ENCODE measurements around the gene NACC2.

The NACC2 gene

DNA sequence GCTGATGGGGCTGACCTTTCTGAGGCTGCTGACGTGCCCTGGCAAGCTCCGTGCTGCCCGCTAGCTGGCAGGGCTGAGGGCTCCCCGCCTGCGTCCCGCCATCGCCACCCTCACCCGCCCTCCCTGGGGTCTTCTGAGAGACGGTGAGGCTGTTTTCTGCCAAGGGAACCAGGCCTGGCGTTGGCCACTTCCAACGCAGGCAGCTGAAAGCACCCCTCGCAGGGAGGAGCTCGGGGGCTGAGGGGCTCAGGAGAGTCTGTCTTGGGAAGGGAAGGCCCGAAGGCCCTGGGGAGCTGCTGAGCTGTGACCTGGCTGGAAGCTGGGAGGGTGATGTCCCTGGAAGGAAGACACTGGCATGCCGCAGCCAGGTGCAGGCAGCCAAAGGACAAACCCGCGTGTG, 33.3 kb upstream of the NACC2 start:
- no peak for DNase-seq (ENCODE audit: low read depth, low spot score)

- DNase-seq (ENCODE audit: low read depth, low spot score) = no peak
These were observed 32.2 kb upstream of the NACC2 start for GRCh38 chr9:136127313-136127712.

GRCh38 chr9:136124976-136125692, 30.0 kb upstream of the NACC2 start:
- no peak for DNase-seq (ENCODE audit: low read depth, low spot score)

DNA sequence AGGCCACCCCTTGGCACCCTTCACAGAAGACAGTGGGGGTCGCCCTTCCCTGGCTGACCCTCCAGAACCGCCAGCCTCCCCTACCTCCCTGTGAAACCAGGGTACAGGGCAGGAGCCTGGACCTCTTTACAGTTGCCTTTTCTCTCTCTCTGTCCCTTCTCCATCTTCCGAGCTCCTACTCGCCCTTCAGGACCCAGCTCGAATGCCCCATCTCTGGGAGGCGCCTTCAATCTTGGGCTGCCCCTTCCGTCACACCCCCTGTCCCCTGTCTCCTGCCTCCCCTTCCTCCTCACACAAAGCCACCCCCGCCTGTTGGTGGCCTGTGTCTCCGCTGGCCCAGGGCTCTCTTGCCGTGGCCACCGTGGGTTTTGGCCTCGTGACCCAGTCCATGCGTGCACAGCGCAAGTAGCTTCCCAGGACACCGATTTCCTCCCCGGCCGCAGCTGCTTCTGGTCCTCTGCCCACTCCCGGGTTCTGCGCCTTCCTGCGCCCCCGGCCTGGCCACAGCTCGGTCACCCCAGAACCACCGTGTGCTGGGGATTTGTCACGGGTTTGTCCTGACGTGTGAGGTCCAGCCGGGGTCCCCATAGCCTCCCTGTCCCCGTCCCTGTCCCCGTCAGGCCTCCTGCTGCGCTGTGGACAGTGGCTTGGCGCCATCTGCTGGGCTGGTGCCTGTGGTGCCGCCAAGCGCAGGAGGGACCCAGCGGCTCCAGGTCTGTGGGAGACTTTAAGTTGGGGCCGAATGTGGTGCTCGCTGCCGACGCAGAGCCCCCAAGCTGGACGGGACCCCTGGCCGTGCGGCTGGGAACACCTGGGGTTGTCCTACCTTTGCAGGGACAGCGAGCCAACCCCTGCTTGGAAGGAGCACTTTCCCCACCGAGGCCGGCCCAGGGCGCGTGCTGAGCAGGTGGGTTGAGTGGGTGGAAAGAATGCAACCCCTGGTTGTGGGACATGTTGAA, 27.6 kb upstream of the NACC2 start:
- DNase-seq (ENCODE audit: low read depth, low spot score) = no peak

DNA sequence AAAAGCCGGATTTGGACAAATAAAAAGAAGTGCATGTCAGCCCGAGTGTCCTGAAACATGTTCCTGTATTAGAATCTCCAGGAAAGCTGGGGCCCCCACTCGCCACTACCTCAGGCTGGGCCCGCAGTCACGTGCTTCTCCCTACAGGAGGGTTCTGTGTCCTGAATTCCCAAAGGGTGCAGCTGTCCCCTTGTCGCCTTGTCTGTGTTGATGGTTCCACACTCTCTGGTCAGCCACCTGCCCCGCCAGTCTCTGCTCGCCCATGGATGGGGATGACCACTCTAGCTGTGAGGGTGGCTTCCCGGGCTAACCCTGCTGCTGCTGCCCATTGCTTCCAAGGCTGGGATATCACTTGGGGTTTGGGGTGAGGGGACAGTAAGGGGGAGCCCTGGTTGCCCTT, 26.7 kb upstream of the NACC2 start:
- DNase-seq (ENCODE audit: low read depth, low spot score) = no peak

DNA sequence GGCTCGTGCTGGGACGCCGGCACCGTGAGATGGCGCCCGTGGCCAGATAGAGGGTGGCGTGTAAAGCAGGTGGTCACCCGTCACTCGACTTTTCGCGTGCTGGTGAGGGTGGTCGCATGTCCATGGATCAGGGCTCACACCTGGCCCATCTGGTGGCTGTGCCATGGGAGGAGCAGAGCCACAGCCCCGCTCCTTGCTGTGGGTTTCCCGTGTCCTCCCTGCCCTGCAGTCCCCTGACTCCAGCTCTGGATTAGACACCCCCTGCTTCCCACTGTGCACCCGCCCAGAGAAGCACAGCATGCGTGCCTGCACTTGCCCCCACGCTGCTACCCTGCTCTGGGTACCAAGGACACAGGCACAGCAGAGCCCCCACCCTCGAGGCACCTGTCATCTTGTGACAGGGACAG, 25.4 kb upstream of the NACC2 start:
- no peak for DNase-seq (ENCODE audit: low read depth, low spot score)

DNA sequence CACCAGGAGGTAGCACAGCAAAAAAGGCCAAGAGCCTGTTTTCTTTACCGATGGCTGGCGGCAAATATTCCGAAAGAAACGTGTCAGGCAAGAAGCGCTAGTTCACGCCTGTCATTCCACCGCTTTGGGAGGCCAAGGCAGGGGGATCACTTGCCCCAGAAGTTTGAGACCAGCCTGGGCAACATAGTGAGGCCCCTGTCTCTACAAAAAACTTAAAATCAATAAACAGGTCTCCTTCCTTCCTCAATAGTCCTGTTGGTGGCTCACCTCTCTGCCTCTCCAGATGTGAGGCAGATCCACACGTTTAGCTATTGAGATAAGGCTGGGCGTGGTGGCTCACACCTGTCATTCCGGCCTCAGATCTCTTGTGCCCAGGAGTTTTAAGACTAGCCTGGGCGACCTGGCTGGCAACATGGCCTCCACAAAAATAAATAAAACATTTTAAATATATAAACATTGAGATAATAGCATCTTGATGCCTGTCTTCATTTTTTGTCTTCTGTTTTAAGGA, 24.8 kb upstream of the NACC2 start:
- no peak for DNase-seq (ENCODE audit: low read depth, low spot score)

DNA sequence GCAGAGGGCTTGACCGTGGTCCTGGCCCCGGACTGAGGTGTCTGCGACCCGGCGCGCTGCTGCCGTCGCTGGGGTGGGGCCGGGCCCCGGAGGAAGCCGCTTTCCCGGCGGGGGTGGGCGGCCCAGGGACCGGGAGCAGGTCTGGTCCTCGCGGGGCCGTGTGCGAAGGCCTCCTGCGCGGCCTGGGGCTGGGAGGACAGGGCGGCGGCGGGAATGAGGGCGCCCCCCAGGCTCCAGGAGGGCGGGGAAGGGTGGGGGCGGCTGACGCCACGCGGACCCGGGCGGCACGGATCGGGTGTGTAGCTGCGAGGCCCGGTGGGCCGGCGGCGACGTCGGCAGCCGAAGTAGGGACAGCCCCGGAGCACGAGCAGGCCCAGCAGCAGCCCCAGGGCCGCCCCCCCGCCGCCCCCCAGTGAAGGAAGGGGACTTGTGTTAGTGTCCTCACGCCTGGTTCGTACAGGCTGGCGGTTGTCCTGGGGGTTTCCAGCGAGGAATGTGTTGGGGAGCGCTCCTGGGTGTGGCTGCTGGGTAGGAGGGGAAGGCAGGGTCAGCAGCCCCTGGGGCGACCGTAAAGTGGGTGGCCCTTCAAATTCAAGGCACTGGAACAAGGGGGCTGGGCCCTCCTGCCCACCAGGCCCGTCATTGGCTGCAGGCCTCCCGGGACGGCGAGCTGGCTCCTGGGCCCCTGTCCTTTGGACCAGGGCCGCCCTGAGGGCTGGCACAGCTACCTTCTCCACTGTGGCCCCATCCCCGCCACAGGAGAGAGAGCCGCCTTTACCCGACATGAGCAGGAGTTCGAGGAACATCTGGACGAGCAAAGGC, 24.2 kb upstream of the NACC2 start:
- DNase-seq (ENCODE audit: low read depth, low spot score) = no peak

DNA sequence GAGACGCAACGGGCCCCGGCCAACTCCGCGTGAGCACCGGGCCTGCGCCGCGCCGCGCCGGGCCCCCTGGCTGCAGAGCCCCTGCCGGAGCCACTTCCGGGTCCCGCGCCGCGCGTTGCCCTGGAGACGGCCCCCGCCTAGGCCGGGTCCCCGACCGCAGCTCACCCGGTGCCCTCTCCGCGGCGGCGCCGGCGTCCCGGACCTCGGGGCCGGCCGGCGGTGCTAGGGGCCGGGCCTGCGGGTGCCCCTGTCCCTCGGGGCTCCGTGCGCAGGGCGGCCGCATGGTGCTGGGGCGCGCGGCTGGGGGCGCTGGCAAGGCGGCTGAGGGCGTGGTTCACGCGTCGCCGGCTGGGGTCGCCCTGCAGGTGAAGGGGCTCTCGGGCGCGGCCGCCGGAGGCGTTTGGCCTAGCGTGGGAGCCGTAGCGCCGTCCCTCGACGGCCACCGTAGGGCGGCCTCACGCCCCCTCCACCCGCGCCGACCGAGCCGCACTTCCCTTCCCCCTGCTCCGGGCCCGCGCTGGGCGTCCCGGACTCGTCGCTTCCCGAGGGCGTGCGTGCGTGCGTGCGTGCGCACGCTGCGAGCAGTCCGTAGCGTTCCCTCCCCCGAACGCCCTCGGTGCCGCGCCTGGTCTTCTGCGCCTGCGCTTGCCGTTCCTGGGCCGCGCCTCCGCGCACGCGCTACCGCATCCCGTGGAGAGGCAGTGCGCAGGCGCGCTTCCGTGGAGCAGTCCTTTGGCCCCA, 23.4 kb upstream of the NACC2 start, which contains the start of gene TMEM250:
Gene TMEM250 (minus strand): TSS at position 556 of the 741 bp plus-strand sequence. CDS start 1,975 bp downstream, outside the sequence.
- DNase-seq (ENCODE audit: low read depth, low spot score) = peak; percentile 70

DNA sequence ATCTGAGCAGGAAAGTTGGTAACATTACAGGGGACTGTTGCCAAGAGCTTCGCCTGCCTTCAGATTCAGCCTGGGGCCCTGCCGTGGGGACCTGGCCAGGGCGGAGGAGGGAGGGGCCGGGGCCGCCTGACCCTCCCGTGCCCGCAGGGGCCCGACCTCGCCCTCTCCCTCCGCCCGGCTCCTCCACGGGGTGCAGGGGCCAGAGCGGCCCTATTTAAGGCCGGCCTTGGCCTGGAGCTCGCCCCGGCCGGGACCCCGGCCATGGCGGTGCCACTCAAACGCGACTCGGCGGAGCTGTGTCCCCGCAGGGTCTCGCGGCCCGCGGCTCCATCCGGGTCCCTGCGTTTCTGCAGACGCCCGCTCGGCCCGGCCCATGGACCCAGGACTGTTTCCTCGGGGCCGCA, 22.8 kb upstream of the NACC2 start:
- DNase-seq (ENCODE audit: low read depth, low spot score) = no peak

- DNase-seq (ENCODE audit: low read depth, low spot score) = no peak
These were observed 22.3 kb upstream of the NACC2 start for GRCh38 chr9:136117291-136117915.

- DNase-seq (ENCODE audit: low read depth, low spot score) = no peak
These were observed 21.4 kb upstream of the NACC2 start for GRCh38 chr9:136116360-136117098.

DNA sequence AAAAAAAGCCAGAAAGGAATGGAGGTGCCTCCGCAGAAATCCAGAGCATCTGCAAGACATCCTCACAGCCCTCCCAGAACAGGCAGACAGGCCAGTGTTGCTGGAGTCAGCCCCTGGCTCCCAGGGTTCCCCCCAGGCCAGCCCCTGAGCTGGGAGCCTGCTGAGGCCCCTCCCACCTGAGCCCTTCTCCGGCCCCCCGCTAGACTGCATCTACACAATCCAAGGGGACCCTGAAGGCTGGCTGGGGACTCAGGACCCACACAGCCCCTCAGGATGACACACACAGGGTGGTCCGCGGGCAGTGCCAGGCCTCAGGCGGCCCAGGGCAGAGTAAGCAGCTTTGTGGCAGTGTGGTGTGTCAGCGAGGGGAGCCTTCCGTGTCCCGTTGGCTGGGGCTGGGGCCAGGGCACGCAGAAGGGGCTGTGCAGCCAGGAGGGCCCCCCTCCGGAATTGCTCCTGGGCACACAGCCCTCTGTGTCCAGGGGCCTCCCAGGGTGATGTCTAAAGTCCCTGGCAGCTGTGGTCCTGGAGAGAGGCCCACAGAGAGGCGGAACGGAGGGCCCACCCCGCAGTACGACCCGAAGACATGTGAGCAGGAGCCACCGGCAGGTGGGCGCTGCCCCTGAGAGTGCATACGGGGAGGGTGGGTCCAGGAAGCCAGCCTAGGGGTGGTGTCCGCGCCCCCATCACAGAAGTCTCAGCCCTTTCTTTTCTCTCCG, 20.7 kb upstream of the NACC2 start:
- no peak for DNase-seq (ENCODE audit: low read depth, low spot score)

- DNase-seq (ENCODE audit: low read depth, low spot score) = no peak
These were observed 20.1 kb upstream of the NACC2 start for GRCh38 chr9:136115206-136115605.

GRCh38 chr9:136114610-136115009, 19.5 kb upstream of the NACC2 start:
- DNase-seq (ENCODE audit: low read depth, low spot score) = no peak

- no peak for DNase-seq (ENCODE audit: low read depth, low spot score)
These were observed 17.5 kb upstream of the NACC2 start for GRCh38 chr9:136112541-136112940.

GRCh38 chr9:136111910-136112309, 16.8 kb upstream of the NACC2 start:
- no peak for DNase-seq (ENCODE audit: low read depth, low spot score)

DNA sequence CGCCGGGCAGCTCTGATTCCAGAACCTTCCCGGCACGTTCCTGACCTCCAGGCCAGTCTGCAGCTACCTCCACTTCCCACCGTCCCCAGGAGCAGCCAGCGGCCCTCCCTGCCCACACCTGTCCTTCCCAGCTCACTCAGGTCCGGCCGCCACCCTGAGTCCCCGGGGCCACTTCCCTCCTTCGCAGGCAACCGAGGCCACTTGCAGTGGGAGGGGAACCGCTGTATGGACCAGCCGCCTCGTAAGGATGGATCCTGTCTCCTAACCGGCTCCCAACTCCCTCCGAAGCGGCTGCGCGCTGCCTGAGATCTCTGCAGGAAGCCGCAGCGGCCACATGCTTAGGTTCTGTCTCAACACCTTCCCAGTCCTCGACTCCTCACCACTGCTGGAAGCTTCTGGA, 16.1 kb upstream of the NACC2 start:
- DNase-seq (ENCODE audit: low read depth, low spot score) = no peak
